ENCODE results near the gene C18orf32. TPM values are rescaled to one million over a fixed set of nuclear protein-coding genes. Genes with fewer than 3 reads are reported as not detected.

The C18orf32 gene
- polyA plus RNA-seq, 3 donors: 40.4 to 42.7 (median 41.6) TPM

DNA sequence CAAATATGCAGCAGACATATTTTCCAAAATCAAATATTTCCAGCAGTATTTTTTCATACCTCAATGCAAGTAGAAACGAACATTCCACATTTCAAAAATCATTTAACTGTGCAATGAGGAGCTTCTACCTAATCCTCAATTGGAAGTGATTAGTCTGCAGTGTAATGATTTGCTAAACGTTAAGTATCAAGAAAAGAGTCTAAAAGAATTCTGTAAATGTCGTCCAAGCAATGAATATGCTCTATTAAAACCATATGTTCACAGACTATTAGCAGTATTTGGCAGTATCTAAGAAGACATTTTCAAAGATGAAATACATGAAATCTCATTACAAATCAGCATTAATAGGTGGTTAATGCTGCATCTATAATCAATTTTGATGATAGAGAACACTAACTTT is 42.5 kb downstream of the C18orf32 start:
- H3K27ac ChIP-seq (ENCODE audit: low read depth, low read length): no peak overlapping the region
- 73 to 81% (median 80%) methylated on average over 3 of the region's 3 CpGs for WGBS, 3 donors

DNA sequence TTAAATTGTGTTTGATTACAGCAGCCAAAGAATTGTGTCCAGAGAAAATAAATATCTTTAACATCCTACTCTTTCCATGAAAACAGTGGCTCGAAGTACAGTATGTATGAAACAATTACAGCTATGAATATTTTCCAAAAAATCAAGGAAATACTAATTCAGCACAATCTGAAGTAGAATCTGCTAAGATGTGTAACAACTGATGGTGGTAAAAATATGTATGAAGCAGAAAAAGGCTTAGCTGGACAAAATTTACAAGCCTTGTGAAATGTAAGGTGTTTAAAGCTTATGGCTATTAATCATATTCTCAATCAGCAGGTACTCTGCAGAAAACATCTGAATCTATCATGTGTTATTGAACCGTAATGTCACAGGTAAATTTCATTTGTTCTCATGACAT is 43.2 kb downstream of the C18orf32 start:
- no peak overlapping the region for H3K27ac ChIP-seq (ENCODE audit: low read depth, low read length)
- 91 to 93% (median 92%) methylated on average over 2 of the region's 2 CpGs for WGBS, 3 donors

DNA sequence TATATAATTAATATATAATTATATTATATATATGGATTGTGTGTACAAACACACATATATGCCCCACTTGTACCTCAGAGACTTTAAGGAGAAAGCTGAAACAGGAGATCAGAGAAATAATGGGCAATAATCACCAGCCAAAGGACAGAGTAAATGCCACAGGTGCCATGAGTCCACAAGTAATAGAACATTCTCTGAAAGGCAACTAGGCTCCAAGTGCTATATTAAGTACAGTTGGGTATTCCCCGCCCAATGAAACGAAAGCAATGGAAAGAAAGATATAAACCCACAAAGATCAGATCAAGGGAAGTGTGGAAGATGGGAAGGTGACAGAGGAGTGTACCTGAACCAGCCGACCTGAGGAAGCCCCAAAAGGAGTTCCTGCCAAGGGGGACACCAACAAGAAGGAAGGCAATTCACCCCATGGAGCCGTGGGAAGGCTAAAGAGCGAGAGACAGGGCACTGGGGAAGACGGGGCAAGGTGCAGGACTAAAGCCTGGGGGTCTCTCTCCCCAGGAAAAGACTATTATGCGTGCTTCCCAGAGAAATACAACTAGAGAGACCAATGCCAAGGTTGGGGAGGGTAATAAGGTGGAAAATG is 45.6 kb downstream of the C18orf32 start:
- WGBS, 3 donors: 93 to 96% (median 95%) methylated on average over 7 of the region's 7 CpGs
- no peak overlapping the region for H3K27ac ChIP-seq (ENCODE audit: low read depth, low read length)

DNA sequence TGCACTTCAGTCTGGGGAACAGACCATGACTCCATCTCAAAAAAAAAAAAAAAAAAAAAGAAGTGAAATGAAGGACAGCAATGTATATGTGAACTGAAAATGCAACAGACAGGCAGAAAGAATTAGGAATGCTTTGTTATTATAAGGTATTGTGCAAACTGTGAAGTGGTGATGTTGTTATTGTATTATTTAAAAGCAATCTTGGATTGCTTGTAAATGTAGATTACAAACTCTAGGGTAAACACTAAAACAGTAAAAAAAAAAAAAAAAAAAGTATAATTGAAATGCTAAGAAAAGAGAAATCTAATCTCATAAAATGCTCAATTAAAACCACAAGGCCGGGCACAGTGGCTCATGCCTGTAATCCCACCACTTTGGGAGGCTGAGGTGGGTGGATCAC is 51.9 kb downstream of the C18orf32 start:
- no peak overlapping the region for H3K27ac ChIP-seq (ENCODE audit: low read depth, low read length)
- 72 to 95% (median 90%) methylated on average over 1 of the region's 1 CpG for WGBS, 3 donors

DNA sequence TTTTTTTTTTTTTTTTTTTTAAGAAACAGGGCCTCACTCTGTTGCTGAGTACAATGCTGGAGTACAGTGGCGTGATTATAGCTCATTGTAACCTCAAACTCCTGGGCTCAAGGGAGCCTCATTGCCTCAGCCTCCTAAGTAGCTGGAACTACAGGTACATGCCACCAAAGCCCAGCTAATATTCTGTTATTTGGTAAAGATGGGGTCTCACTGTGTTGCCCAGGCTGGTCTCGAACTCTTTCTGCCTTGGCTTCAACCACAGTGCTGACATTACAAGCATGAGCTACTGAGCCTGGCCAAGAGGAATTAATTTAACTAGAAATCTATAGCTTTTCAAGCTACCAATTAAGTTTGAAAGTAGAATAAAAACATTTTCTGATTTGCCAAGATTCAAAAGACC is 54.4 kb downstream of the C18orf32 start:
- no peak overlapping the region for H3K27ac ChIP-seq (ENCODE audit: low read depth, low read length)
- WGBS, 3 donors: 96 to 100% (median 97%) methylated on average over 2 of the region's 2 CpGs

DNA sequence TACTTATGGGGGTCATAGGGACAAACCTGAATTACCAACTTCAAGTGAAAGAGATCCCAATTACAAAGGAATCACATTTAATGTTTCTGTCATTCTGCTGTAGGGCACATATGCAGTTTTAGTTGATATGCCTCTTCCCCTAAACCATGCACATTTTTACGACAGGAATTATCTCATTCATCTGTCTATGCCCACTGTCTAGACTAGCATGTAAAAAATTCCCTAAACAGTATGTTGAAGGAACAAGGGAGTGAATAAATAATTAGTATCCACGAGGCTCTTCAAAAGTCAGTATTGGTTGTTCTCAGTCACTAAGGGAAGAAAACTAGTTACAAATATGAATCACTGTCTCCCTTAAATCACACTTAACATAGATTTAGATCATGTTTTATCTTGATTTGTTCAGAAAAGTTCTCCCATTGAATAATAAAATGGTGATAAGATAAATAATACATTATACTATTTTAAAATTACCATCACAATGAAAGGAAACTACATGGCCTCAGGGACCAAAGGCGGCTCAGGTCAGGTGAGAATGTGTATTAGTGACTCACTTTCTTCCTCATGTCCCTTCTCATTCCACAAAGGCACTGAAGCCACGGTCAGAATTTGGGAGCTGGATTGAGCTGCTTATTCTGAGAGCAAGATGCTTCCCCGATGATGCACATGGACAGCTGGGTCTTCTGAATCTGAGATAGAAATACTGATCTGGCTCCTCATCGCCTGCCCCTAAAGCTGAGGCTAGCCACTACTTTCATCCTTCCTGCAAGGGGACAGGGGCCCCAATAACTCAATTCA is 55.7 kb downstream of the C18orf32 start:
- WGBS, 3 donors: 88% methylated on average over 6 of the region's 6 CpGs
- H3K27ac ChIP-seq (ENCODE audit: low read depth, low read length): no peak overlapping the region

Other genes starting within 250 kb of the C18orf32 start
- 10 to 100 TPM; 13.9 to 36.6 (median 14.4) TPM for gene DYM, start 26.6 kb downstream of the C18orf32 start, polyA plus RNA-seq
- 1,000 to 10,000 TPM; 2,449 to 3,617 (median 2,656) TPM for gene RPL17, start 5.2 kb upstream of the C18orf32 start, polyA plus RNA-seq
- 1 to 10 TPM; 1.0 to 6.8 (median 1.4) TPM for gene LIPG, start 74.8 kb upstream of the C18orf32 start, polyA plus RNA-seq